Measurements from ENCODE around the gene UCN3. TPM values are rescaled to one million over a fixed set of nuclear protein-coding genes. Genes with fewer than 3 reads are reported as not detected.

Gene UCN3
- total and polyA plus RNA-seq, 9 of the 15 experiments (the other 6 are each of a cell fraction or from before 2014, with no cell fraction given): not detected

GRCh38 chr10:5317547-5318107 is 47.1 kb upstream of the UCN3 start (continued):
- TF ChIP-seq SIN3A (IDR thresholded peaks at IDR 0.05; ENCODE audit: borderline replicate concordance in 2 of 2, control insufficient read depth in 1 of 2, low read depth in 2 of 2, low read length in 2 of 2) (peak in 1 of 2 experiments; percentile 22; a peak in 1 of 4 replicates), TRIM25 (IDR thresholded peaks at IDR 0.05; ENCODE audit: borderline replicate concordance) (no peak), ZBTB1 (CRISPR knock-in tag; IDR thresholded peaks at IDR 0.05; ENCODE audit: borderline replicate concordance, low read depth) (no peak), DACH1 (IDR thresholded peaks at IDR 0.05; ENCODE audit: partially characterized antibody) (no peak), DLX4 (CRISPR knock-in tag; IDR thresholded peaks at IDR 0.05) (no peak), GTF3C2 (IDR thresholded peaks at IDR 0.05; ENCODE audit: borderline replicate concordance, extremely low read depth, insufficient read length) (no peak), EP400 (IDR thresholded peaks at IDR 0.05) (peak; percentile 58), ZNF511 (CRISPR knock-in tag; IDR thresholded peaks at IDR 0.05) (peak; percentile 60), ETV1 (tag; conservative IDR thresholded peaks at IDR 0.05; ENCODE audit: low read depth) (peak; percentile 40; the same call in 1 of the 2 replicates), TCF3 (CRISPR knock-in tag; IDR thresholded peaks at IDR 0.05) (peak; percentile 38; the same call in 1 of the 2 replicates), REST (IDR thresholded peaks at IDR 0.05; ENCODE audit: borderline replicate concordance) (peak; percentile 10; the same call in 1 of the 2 replicates), REST (CRISPR knock-in tag; IDR thresholded peaks at IDR 0.05; ENCODE audit: low read depth) (no peak), ZNF212 (CRISPR knock-in tag; IDR thresholded peaks at IDR 0.05) (no peak)
